HEK293T (cell line): ENCODE results near the gene RPA1.
"Not testable (repeated sequence)": the region's sequence is repeated elsewhere in the genome, so short reads cannot be mapped to it uniquely, and the experiment has no call there.

Experiments
- CTCF ChIA-PET: fragments of 350-600 bp; formaldehyde crosslinking; extraction: SDS; loops from one replicate; lab custom pipeline; 2021; ENCODE audit warnings: antibody characterized with exemption, inconsistent platforms; lab: Yijun Ruan, JAX
- POLR2A ChIA-PET: fragments of 350-600 bp; formaldehyde crosslinking; extraction: SDS; loops from one replicate; lab custom pipeline; 2020; ENCODE audit warnings: antibody characterized with exemption, inconsistent platforms; lab: Yijun Ruan, JAX
- DNase-seq: peaks from one replicate; pipeline ENCODE4 v3.0.0; 2012; ENCODE audit warnings: mixed read lengths; ENCODE audit errors: extremely low spot score
- ARNT ChIP-seq: fragments of 450-650 bp; IDR thresholded peaks from 2 replicates; pipeline ENCODE4 v1.6.1; 2017; ENCODE audit warnings: mild to moderate bottlenecking
- BHLHE40 ChIP-seq: fragments of 450-650 bp; IDR thresholded peaks from 2 replicates; pipeline ENCODE4 v1.6.1; 2016; ENCODE audit warnings: mild to moderate bottlenecking, moderate library complexity, borderline replicate concordance
- CTBP1 ChIP-seq: fragments of 450-650 bp; IDR thresholded peaks from 2 replicates; pipeline ENCODE4 v1.6.1; 2016; ENCODE audit warnings: borderline replicate concordance
- ELF4 ChIP-seq: fragments of 450-650 bp; IDR thresholded peaks from 2 replicates; pipeline ENCODE4 v1.6.1; 2017; ENCODE audit warnings: antibody characterized with exemption
- FOXA1 ChIP-seq: fragments of 450-650 bp; IDR thresholded peaks from 2 replicates; pipeline ENCODE4 v1.6.1; 2016; ENCODE audit warnings: mild to moderate bottlenecking
- FOXK2 ChIP-seq: fragments of 450-650 bp; IDR thresholded peaks from 2 replicates; pipeline ENCODE4 v1.6.1; 2016; ENCODE audit warnings: mild to moderate bottlenecking
- FOXM1 ChIP-seq: fragments of 450-650 bp; IDR thresholded peaks from 2 replicates; pipeline ENCODE4 v1.6.1; 2017; ENCODE audit warnings: mild to moderate bottlenecking, borderline replicate concordance
- HDGF ChIP-seq: fragments of 450-650 bp; IDR thresholded peaks from 2 replicates; pipeline ENCODE4 v1.6.1; 2017; ENCODE audit warnings: antibody characterized with exemption, borderline replicate concordance
- L3MBTL2 ChIP-seq: fragments of 450-650 bp; conservative IDR thresholded peaks from 2 replicates; pipeline ENCODE4 v1.6.1; 2016; ENCODE audit warnings: mild to moderate bottlenecking
- LEF1 ChIP-seq: fragments of 450-650 bp; IDR thresholded peaks from 2 replicates; pipeline ENCODE4 v1.6.1; 2017; ENCODE audit warnings: mild to moderate bottlenecking, borderline replicate concordance
- NFRKB ChIP-seq: fragments of 450-650 bp; IDR thresholded peaks from 2 replicates; pipeline ENCODE4 v1.6.1; 2016; ENCODE audit warnings: mild to moderate bottlenecking, moderate library complexity
- PKNOX1 ChIP-seq: fragments of 450-650 bp; IDR thresholded peaks from 2 replicates; pipeline ENCODE4 v1.6.1; 2016
- SP1 ChIP-seq: fragments of 450-650 bp; IDR thresholded peaks from 2 replicates; pipeline ENCODE4 v1.6.1; 2017
- SUZ12 ChIP-seq: fragments of 450-650 bp; IDR thresholded peaks from 2 replicates; pipeline ENCODE4 v1.6.1; 2016; ENCODE audit warnings: mild to moderate bottlenecking
- TARDBP ChIP-seq: fragments of 450-650 bp; IDR thresholded peaks from 2 replicates; pipeline ENCODE4 v1.6.1; 2016
- ZNF384 ChIP-seq: fragments of 450-650 bp; IDR thresholded peaks from 2 replicates; pipeline ENCODE4 v1.6.1; 2016

The RPA1 gene

GRCh38 chr17:1789936-1790335, 39.9 kb upstream of the RPA1 start:
- ChIA-PET POLR2A (no interaction called here), CTCF (interaction anchor here (0.7 kb wide), 1 partner anchor 70 kb away, joined by 4 read pairs; no protein-coding TSS in a partner anchor)
- DNase-seq, result no peak
- TF ChIP-seq L3MBTL2 (no peak), CTBP1 (no peak), ZNF384 (no peak), BHLHE40 (no peak), ELF4 (no peak), PKNOX1 (no peak)

- ChIA-PET POLR2A (interaction anchor here (1.2 to 1.5 kb wide), 2 partner anchors 31 to 37 kb away, joined by 3 to 4 read pairs; partner anchors contain the start of genes RPA1, SERPINF1 and SMYD4), CTCF (interaction anchor here (1.1 to 1.3 kb wide), 2 partner anchors 19 to 76 kb away, joined by 3 to 5 read pairs; no protein-coding TSS in a partner anchor)
- DNase-seq, result no peak
- TF ChIP-seq L3MBTL2 (no peak), SP1 (no peak), FOXA1 (no peak), ZNF384 (no peak), NFRKB (no peak), SUZ12 (no peak), HDGF (no peak), TARDBP (no peak), CTBP1 (no peak), FOXK2 (no peak), ELF4 (no peak)
These were observed 37.0 kb upstream of the RPA1 start for GRCh38 chr17:1792495-1793446.

GRCh38 chr17:1793447-1793806, 36.4 kb upstream of the RPA1 start:
- TF ChIP-seq L3MBTL2 (no peak), SUZ12 (no peak), ARNT (no peak), BHLHE40 (no peak), CTBP1 (no peak), NFRKB (no peak), FOXK2 (no peak), HDGF (no peak), FOXM1 (no peak), LEF1 (no peak), PKNOX1 (no peak), FOXA1 (no peak), ZNF384 (no peak), SP1 (no peak), ELF4 (no peak), TARDBP (no peak)
- POLR2A ChIA-PET, result interaction anchor here (1.2 to 1.6 kb wide), 2 partner anchors 36 kb away, joined by 3 to 8 read pairs; partner anchors contain the start of genes RPA1 and SMYD4
- CTCF ChIA-PET, result interaction anchor here (1.1 to 1.3 kb wide), 2 partner anchors 20 to 77 kb away, joined by 3 to 5 read pairs; no protein-coding TSS in a partner anchor
- no peak for DNase-seq

- DNase-seq, result no peak
- ChIA-PET CTCF (interaction anchor here (0.5 kb wide), 1 partner anchor 8 kb away, joined by 3 read pairs; no protein-coding TSS in a partner anchor), POLR2A (interaction anchor here (0.6 to 1.3 kb wide), 2 partner anchors 33 to 80 kb away, joined by 3 to 5 read pairs; partner anchors contain the start of genes RPA1 and SMYD4)
- TF ChIP-seq FOXM1 (no peak), ARNT (no peak), SUZ12 (no peak), SP1 (no peak), TARDBP (no peak), LEF1 (no peak), L3MBTL2 (no peak)
These were observed 33.0 kb upstream of the RPA1 start for GRCh38 chr17:1796800-1797199.

- POLR2A ChIA-PET, result interaction anchor here (1.3 kb wide), 1 partner anchor 81 kb away, joined by 5 read pairs; no protein-coding TSS in a partner anchor
- no peak for TF ChIP-seq FOXA1
- TF ChIP-seq FOXM1, result no peak
- no peak for TF ChIP-seq PKNOX1
- no peak for TF ChIP-seq L3MBTL2
- TF ChIP-seq BHLHE40, result no peak
- TF ChIP-seq SUZ12, result no peak
These were observed 32.5 kb upstream of the RPA1 start for GRCh38 chr17:1797323-1797722.

GRCh38 chr17:1797846-1798245, 32.0 kb upstream of the RPA1 start:
- CTCF ChIA-PET, DNase-seq: not testable (repeated sequence)
- POLR2A ChIA-PET, result interaction anchor here (1.3 kb wide), 1 partner anchor 81 kb away, joined by 5 read pairs; no protein-coding TSS in a partner anchor

More at GRCh38 chr17:1797323-1797722, 32.5 kb upstream of the RPA1 start:
- CTCF ChIA-PET, result interaction anchor here (0.5 kb wide), 1 partner anchor 9 kb away, joined by 3 read pairs; no protein-coding TSS in a partner anchor
- DNase-seq, result no peak
